ENCODE data around the gene MME.

The MME gene

GRCh38 chr3:155173771-155174170, 93.7 kb downstream of the MME start:
- TF ChIP-seq EGR1 (IDR thresholded peaks at IDR 0.05) (no peak), YY1 (IDR thresholded peaks at IDR 0.05; ENCODE audit: low read depth) (no peak), REST (IDR thresholded peaks at IDR 0.05; ENCODE audit: low read depth) (no peak), ZBTB7A (IDR thresholded peaks at IDR 0.05; ENCODE audit: low read depth) (no peak), TEAD4 (IDR thresholded peaks at IDR 0.05) (no peak), FOXM1 (IDR thresholded peaks at IDR 0.05; ENCODE audit: borderline replicate concordance, low read depth) (no peak), TAF1 (IDR thresholded peaks at IDR 0.05; ENCODE audit: low read depth) (no peak), EP300 (IDR thresholded peaks at IDR 0.05; ENCODE audit: borderline replicate concordance) (no peak), NFIC (IDR thresholded peaks at IDR 0.05) (no peak), CEBPB (IDR thresholded peaks at IDR 0.05) (no peak), CREB1 (IDR thresholded peaks at IDR 0.05; ENCODE audit: low read depth) (no peak), USF1 (IDR thresholded peaks at IDR 0.05) (no peak), TCF12 (IDR thresholded peaks at IDR 0.05; ENCODE audit: low read depth) (no peak), RAD21 (IDR thresholded peaks at IDR 0.05; ENCODE audit: low read depth) (no peak)
- TF ChIP-seq, protein P1, sequence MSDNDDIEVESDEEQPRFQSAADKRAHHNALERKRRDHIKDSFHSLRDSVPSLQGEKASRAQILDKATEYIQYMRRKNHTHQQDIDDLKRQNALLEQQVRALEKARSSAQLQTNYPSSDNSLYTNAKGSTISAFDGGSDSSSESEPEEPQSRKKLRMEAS (IDR thresholded peaks at IDR 0.05) = no peak

DNA sequence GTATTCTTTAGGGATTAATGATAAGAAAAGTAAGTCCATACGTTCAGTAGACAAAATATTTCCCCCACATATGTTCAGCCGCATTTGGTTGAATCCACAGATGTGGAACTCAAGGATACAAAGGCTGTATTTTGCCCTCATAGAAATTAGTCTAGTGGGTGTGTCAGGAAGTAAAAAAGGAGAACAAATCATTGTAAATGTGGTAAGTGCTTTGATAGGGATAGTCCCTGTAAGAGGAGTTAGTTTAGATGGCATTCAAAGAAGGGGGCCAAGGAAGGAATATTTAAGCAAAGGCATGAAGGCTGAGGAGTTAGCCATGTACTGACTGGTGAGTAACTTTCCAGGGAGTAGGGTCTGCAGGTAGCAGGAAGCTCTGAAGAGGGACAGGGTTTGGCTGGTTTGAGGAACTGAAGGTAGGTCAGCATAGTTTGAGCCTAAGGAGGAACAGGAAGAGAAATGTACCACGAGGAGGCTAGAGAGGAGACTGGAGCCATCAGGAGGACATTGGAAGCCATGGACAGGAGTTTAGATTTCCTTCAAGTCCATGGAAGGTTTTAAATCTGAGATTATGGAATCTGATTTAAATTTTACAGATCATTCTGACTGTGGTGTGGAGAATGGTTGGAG, 98.8 kb downstream of the MME start:
- no peak for TF ChIP-seq TCF12 (IDR thresholded peaks at IDR 0.05; ENCODE audit: low read depth)
- no peak for TF ChIP-seq TEAD4 (IDR thresholded peaks at IDR 0.05)
- TF ChIP-seq RAD21 (IDR thresholded peaks at IDR 0.05; ENCODE audit: low read depth) = no peak
- no peak for TF ChIP-seq EP300 (IDR thresholded peaks at IDR 0.05; ENCODE audit: borderline replicate concordance)

DNA sequence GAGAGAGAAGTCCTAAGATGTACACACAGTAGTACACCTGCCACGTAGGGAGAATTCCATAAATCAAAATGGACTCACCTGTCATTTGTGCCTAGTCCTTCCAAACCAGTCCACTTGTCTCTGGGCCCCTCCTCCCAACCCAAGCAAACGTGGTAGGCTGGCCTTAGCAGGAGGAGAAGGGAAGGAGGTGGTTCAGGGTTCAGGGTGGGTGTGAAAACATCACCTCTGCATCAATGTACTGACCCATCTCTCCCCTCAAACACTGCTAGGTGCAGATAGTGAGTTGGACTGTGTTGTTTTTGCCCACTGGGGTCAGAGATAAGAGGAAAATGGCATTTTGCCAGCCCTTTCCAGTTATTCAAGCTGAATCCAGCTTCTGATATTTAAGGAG, 99.3 kb downstream of the MME start:
- TF ChIP-seq FOXM1 (IDR thresholded peaks at IDR 0.05; ENCODE audit: borderline replicate concordance, low read depth) (no peak), ZBTB7A (IDR thresholded peaks at IDR 0.05; ENCODE audit: low read depth) (no peak), TAF1 (IDR thresholded peaks at IDR 0.05; ENCODE audit: low read depth) (no peak), TCF12 (IDR thresholded peaks at IDR 0.05; ENCODE audit: low read depth) (no peak), CEBPB (IDR thresholded peaks at IDR 0.05) (no peak), REST (IDR thresholded peaks at IDR 0.05; ENCODE audit: low read depth) (no peak), NFIC (IDR thresholded peaks at IDR 0.05) (no peak), RAD21 (IDR thresholded peaks at IDR 0.05; ENCODE audit: low read depth) (no peak), EGR1 (IDR thresholded peaks at IDR 0.05) (no peak), TEAD4 (IDR thresholded peaks at IDR 0.05) (no peak), USF1 (IDR thresholded peaks at IDR 0.05) (no peak), EP300 (IDR thresholded peaks at IDR 0.05; ENCODE audit: borderline replicate concordance) (no peak), YY1 (IDR thresholded peaks at IDR 0.05; ENCODE audit: low read depth) (no peak), CREB1 (IDR thresholded peaks at IDR 0.05; ENCODE audit: low read depth) (no peak)
- TF ChIP-seq, protein P1 (IDR thresholded peaks at IDR 0.05) = no peak

- TF ChIP-seq YY1 (IDR thresholded peaks at IDR 0.05; ENCODE audit: low read depth) (no peak), TAF1 (IDR thresholded peaks at IDR 0.05; ENCODE audit: low read depth) (no peak), EP300 (IDR thresholded peaks at IDR 0.05; ENCODE audit: borderline replicate concordance) (no peak), TCF12 (IDR thresholded peaks at IDR 0.05; ENCODE audit: low read depth) (no peak), CREB1 (IDR thresholded peaks at IDR 0.05; ENCODE audit: low read depth) (no peak), TEAD4 (IDR thresholded peaks at IDR 0.05) (no peak), FOXM1 (IDR thresholded peaks at IDR 0.05; ENCODE audit: borderline replicate concordance, low read depth) (no peak), RAD21 (IDR thresholded peaks at IDR 0.05; ENCODE audit: low read depth) (no peak), ZBTB7A (IDR thresholded peaks at IDR 0.05; ENCODE audit: low read depth) (no peak), CEBPB (IDR thresholded peaks at IDR 0.05) (no peak), EGR1 (IDR thresholded peaks at IDR 0.05) (no peak), NFIC (IDR thresholded peaks at IDR 0.05) (no peak), REST (IDR thresholded peaks at IDR 0.05; ENCODE audit: low read depth) (no peak), USF1 (IDR thresholded peaks at IDR 0.05) (no peak)
- TF ChIP-seq, protein P1 (IDR thresholded peaks at IDR 0.05) = no peak
These were observed 100.0 kb downstream of the MME start for GRCh38 chr3:155179966-155180757.

Data from Ishikawa (cell line).